ENCODE results near the gene ABCG4.

DNA sequence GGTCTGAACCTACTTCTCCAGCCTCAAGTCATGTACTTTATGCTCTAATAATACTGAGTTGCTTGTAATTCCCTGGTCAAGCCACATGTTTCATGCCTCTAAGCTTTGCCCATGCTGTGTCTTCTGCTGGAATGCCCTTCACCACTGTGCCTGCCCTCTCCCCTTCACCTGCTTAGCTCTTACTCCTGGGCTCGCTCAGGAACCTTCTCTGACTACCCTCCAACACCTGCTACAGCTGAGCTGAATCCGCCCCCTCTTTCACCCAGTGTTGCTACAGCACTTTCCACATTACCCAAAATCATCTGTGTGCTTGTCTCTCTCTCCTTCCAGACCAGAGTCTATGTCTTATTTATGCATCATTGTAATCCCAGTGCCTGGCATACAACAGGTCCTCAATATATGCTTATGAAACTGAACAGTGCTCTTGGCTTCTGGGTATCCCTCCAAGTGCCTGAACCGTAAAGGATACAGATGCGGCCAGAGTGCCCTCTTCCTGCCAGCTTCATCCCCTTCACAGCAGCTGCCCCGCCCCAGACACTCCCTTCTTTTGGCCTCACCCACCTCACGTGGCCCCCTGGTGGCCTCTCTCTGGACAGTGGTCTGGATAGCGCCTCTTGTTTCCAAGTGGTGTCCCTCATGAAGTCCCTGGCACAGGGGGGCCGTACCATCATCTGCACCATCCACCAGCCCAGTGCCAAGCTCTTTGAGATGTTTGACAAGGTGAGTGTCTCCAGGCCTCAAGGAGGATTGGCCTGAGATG, 7.1 kb downstream of the ABCG4 start:
- TF ChIP-seq CTCF (IDR thresholded peaks at IDR 0.05; ENCODE audit: low read depth, low read length, poor library complexity, severe bottlenecking): peak; percentile 16
- TF ChIP-seq EZH2phosphoT487 (IDR thresholded peaks at IDR 0.05; ENCODE audit: borderline replicate concordance, low read length): no peak

All from DOHH2 (cell line).